ENCODE measurements around the gene MTR. TPM values are rescaled to one million over a fixed set of nuclear protein-coding genes. Genes with fewer than 3 reads are reported as not detected.

Gene MTR
- total and polyA plus RNA-seq, 7 donors = 6.8 to 66.2 (median 51.3) TPM

- no peaks in the 10 kb centered on the region for H3K9me3 ChIP-seq
- ATAC-seq (no peak), DNase-seq (no peak)
- 19 to 22% (median 19%) methylated on average over 9 of the region's 9 CpGs for WGBS, 3 donors
- H3K4me3 ChIP-seq = no peak overlapping the region
- no peak overlapping the region for H3K27ac ChIP-seq
- H3K36me3 ChIP-seq (ENCODE audit: insufficient read depth in 1 of 2, low read depth in 1 of 2) = no peaks in the 10 kb centered on the region
- H3K27me3 ChIP-seq (ENCODE audit: insufficient read depth in 3 of 3, low read length in 2 of 3) = no peaks in the 10 kb centered on the region
- no peaks in the 10 kb centered on the region for H3K4me1 ChIP-seq
- TF ChIP-seq CTCF (IDR thresholded peaks at IDR 0.05) = no peak
- intact Hi-C loops (cut with DNase I) = no loop called here
Measured at GRCh38 chr1:236952246-236953003, 157.3 kb downstream of the MTR start.

GRCh38 chr1:236953151-236953700 lies 158.1 kb downstream of the MTR start:
- intact Hi-C loops (cut with DNase I) = no loop called here
- 65 to 78% (median 77%) methylated on average over 2 of the region's 2 CpGs for whole genome bisulfite sequencing, 3 donors
- no peak for ATAC-seq
- DNase-seq = no peak
- Histone ChIP-seq H3K27ac (no peak overlapping the region), H3K36me3 (ENCODE audit: insufficient read depth in 1 of 2, low read depth in 1 of 2) (no peaks in the 10 kb centered on the region), H3K9me3 (no peaks in the 10 kb centered on the region), H3K4me1 (no peaks in the 10 kb centered on the region), H3K4me3 (no peak overlapping the region), H3K27me3 (ENCODE audit: insufficient read depth in 3 of 3, low read length in 2 of 3) (no peaks in the 10 kb centered on the region)
- TF ChIP-seq CTCF (IDR thresholded peaks at IDR 0.05) = no peak

Other genes starting within 250 kb of the MTR start
- gene HEATR1, start 190.8 kb upstream of the MTR start, total RNA-seq = 10 to 100 TPM; 11.2 to 23.9 (median 17.4) TPM
- 10 to 100 TPM in 1 of 3 donors, 1 to 10 TPM in 2; 4.5 to 14.2 (median 9.6) TPM for gene HEATR1, start 190.8 kb upstream of the MTR start, polyA plus RNA-seq
- 1,000 to 10,000 TPM; 2,645 to 4,645 (median 3,147) TPM for gene ACTN2, start 108.8 kb upstream of the MTR start, total RNA-seq
- gene ACTN2, start 108.8 kb upstream of the MTR start, polyA plus RNA-seq = 1,000 to 10,000 TPM in 1 of 3 donors, 100 to 1,000 TPM in 2; 792 to 1,560 (median 952) TPM
- gene MT1HL1, start 209.1 kb downstream of the MTR start, total RNA-seq = not detected
- gene MT1HL1, start 209.1 kb downstream of the MTR start, polyA plus RNA-seq = not detected
- under 1 TPM; 0.25 to 0.48 (median 0.28) TPM for gene RYR2, start 246.9 kb downstream of the MTR start, total RNA-seq
- gene RYR2, start 246.9 kb downstream of the MTR start, polyA plus RNA-seq = under 1 TPM; 0.06 to 0.09 (median 0.09) TPM